Activated CD8-positive, alpha-beta memory T cell treated with anti-CD3 and anti-CD28 coated beads for 48 hours (primary cell): Measurements from ENCODE around the gene SIGLEC1.

Experiments used
- DNase-seq, 3 experiments: peaks; one replicate each; pipeline ENCODE4 v3.0.0-alpha.2; 2020; ENCODE audit warnings: low read depth in 2 of 3, low spot score in 2 of 3

Gene SIGLEC1

GRCh38 chr20:3681352-3681930 lies 31.0 kb downstream of the SIGLEC1 start:
- no peak for DNase-seq

- DNase-seq, result no peak
Observed at GRCh38 chr20:3680701-3681351, 31.6 kb downstream of the SIGLEC1 start.

GRCh38 chr20:3679749-3680700 lies 32.4 kb downstream of the SIGLEC1 start:
- DNase-seq, result no peak

GRCh38 chr20:3678856-3679720 lies 33.3 kb downstream of the SIGLEC1 start:
- DNase-seq, result no peak

- no peak for DNase-seq
Observed at GRCh38 chr20:3678198-3678597, 34.2 kb downstream of the SIGLEC1 start.

GRCh38 chr20:3677733-3678132 lies 34.7 kb downstream of the SIGLEC1 start:
- no peak for DNase-seq

- DNase-seq, result no peak
Observed at GRCh38 chr20:3674995-3675900, 37.2 kb downstream of the SIGLEC1 start.

GRCh38 chr20:3674447-3674846 lies 38.0 kb downstream of the SIGLEC1 start:
- no peak for DNase-seq

- no peak for DNase-seq
Observed at GRCh38 chr20:3673221-3674070, 39.0 kb downstream of the SIGLEC1 start.

GRCh38 chr20:3672547-3673171 lies 39.7 kb downstream of the SIGLEC1 start:
- no peak for DNase-seq

- no peak for DNase-seq
Observed at GRCh38 chr20:3671986-3672546, 40.3 kb downstream of the SIGLEC1 start.

- DNase-seq, result no peak
Observed at GRCh38 chr20:3670945-3671344, 41.5 kb downstream of the SIGLEC1 start.

GRCh38 chr20:3670511-3670910 lies 41.9 kb downstream of the SIGLEC1 start:
- DNase-seq, result no peak

- DNase-seq, result no peak
Observed at GRCh38 chr20:3669710-3670367, 42.6 kb downstream of the SIGLEC1 start.

GRCh38 chr20:3667434-3668037 lies 44.9 kb downstream of the SIGLEC1 start:
- no peak for DNase-seq

GRCh38 chr20:3663858-3664257 lies 48.5 kb downstream of the SIGLEC1 start:
- DNase-seq, result no peak

GRCh38 chr20:3663031-3663701 lies 49.2 kb downstream of the SIGLEC1 start, which contains the start of gene GFRA4:
Gene GFRA4 (minus strand): TSS chr20:3663399. CDS start chr20:3663399, 0 bp downstream.
- DNase-seq, result no peak
